H9 (cell line): ENCODE data around the gene RPL38. TPM values are rescaled to one million over a fixed set of nuclear protein-coding genes. Genes with fewer than 3 reads are reported as not detected.

Experiments
- DNase-seq: peaks from one replicate; pipeline ENCODE4 v3.0.0-alpha.2; 2017
- H2AFZ ChIP-seq: one replicate; pipeline ENCODE4 v1.6.1; 2013; ENCODE audit warnings: mild to moderate bottlenecking, low read length, control low read depth, moderate library complexity
- H2AK5ac ChIP-seq: 2 replicates; pipeline ENCODE4 v1.6.1; 2013; ENCODE audit warnings: low read length, control low read depth, mixed read lengths; ENCODE audit not compliant: insufficient read length
- H2BK120ac ChIP-seq: one replicate; pipeline ENCODE4 v1.6.1; 2013; ENCODE audit warnings: low read depth, mild to moderate bottlenecking, low read length, control low read depth, inconsistent platforms; ENCODE audit not compliant: poor library complexity, severe bottlenecking
- H2BK12ac ChIP-seq: 2 replicates; pipeline ENCODE4 v1.6.1; 2013; ENCODE audit warnings: low read length, control low read depth, mixed read lengths, low read depth; ENCODE audit not compliant: insufficient read length
- H2BK15ac ChIP-seq: 2 replicates; pipeline ENCODE4 v1.6.1; 2013; ENCODE audit warnings: low read depth, low read length, control low read depth
- H2BK20ac ChIP-seq: one replicate; pipeline ENCODE4 v1.6.1; 2013; ENCODE audit warnings: low read depth, mild to moderate bottlenecking, low read length, control low read depth, inconsistent platforms; ENCODE audit not compliant: poor library complexity, severe bottlenecking
- H2BK5ac ChIP-seq: 2 replicates; pipeline ENCODE4 v1.6.1; 2013; ENCODE audit warnings: low read length, control low read depth, mixed read lengths; ENCODE audit not compliant: insufficient read length
- H3K14ac ChIP-seq: 2 replicates; pipeline ENCODE4 v1.6.1; 2013; ENCODE audit warnings: low read length, control low read depth; ENCODE audit not compliant: insufficient read depth
- H3K18ac ChIP-seq: 2 replicates; pipeline ENCODE4 v1.6.1; 2013; ENCODE audit warnings: low read depth, mild to moderate bottlenecking, mixed read lengths, low read length, control low read depth; ENCODE audit not compliant: insufficient read length
- H3K23ac ChIP-seq: 2 replicates; pipeline ENCODE4 v1.6.1; 2013; ENCODE audit warnings: low read length, control low read depth, mixed read lengths, low read depth; ENCODE audit not compliant: insufficient read length
- H3K23me2 ChIP-seq: 2 replicates; pipeline ENCODE4 v1.6.1; 2013; ENCODE audit warnings: low read depth, mild to moderate bottlenecking, mixed read lengths, low read length, control low read depth; ENCODE audit not compliant: insufficient read length, poor library complexity, severe bottlenecking
- H3K27ac ChIP-seq: 2 replicates; pipeline ENCODE4 v1.5.1; 2013; ENCODE audit warnings: low read length, control low read depth, mixed read lengths, low read depth; ENCODE audit not compliant: insufficient read length
- H3K27me3 ChIP-seq: 2 replicates; pipeline ENCODE4 v1.6.1; 2013; ENCODE audit warnings: low read length, control low read depth, inconsistent platforms; ENCODE audit not compliant: insufficient read depth
- H3K4ac ChIP-seq: 2 replicates; pipeline ENCODE4 v1.6.1; 2013; ENCODE audit warnings: low read depth, mild to moderate bottlenecking, control low read depth, inconsistent platforms, low read length, moderate library complexity
- H3K4me1 ChIP-seq: 2 replicates; pipeline ENCODE4 v1.6.1; 2013; ENCODE audit warnings: low read length, control low read depth, inconsistent platforms; ENCODE audit not compliant: insufficient read depth
- H3K4me2 ChIP-seq: 2 replicates; pipeline ENCODE4 v1.6.1; 2013; ENCODE audit warnings: low read length, control low read depth, mixed read lengths; ENCODE audit not compliant: insufficient read length, insufficient read depth
- H3K56ac ChIP-seq: 2 replicates; pipeline ENCODE4 v1.6.1; 2013; ENCODE audit warnings: low read depth, mild to moderate bottlenecking, mixed read lengths, low read length, control low read depth; ENCODE audit not compliant: insufficient read length
- H3K79me1 ChIP-seq: 2 replicates; pipeline ENCODE4 v1.6.1; 2013; ENCODE audit warnings: low read depth, mild to moderate bottlenecking, moderate library complexity, low read length, control low read depth, inconsistent platforms; ENCODE audit not compliant: insufficient read depth, poor library complexity, severe bottlenecking
- H3K79me2 ChIP-seq: 2 replicates; pipeline ENCODE4 v1.6.1; 2013; ENCODE audit warnings: low read length, control low read depth, inconsistent platforms; ENCODE audit not compliant: insufficient read depth
- H3K9ac ChIP-seq: 2 replicates; pipeline ENCODE4 v1.6.1; 2013; ENCODE audit warnings: low read length, control low read depth, mixed read lengths; ENCODE audit not compliant: insufficient read length; ENCODE audit errors: extremely low read depth
- H3K9me3 ChIP-seq: one replicate; pipeline ENCODE4 v1.6.1; 2013; ENCODE audit warnings: low read depth, low read length, inconsistent platforms; ENCODE audit not compliant: control insufficient read depth
- H3T11ph ChIP-seq: one replicate; pipeline ENCODE4 v1.6.1; 2013; ENCODE audit warnings: mild to moderate bottlenecking, low read length, control low read depth, inconsistent platforms
- H4K20me1 ChIP-seq: one replicate; pipeline ENCODE4 v1.6.1; 2013; ENCODE audit not compliant: control insufficient read depth, insufficient read length, insufficient read depth
- H4K5ac ChIP-seq: 2 replicates; pipeline ENCODE4 v1.6.1; 2013; ENCODE audit warnings: low read depth, mild to moderate bottlenecking, mixed read lengths, low read length, control low read depth; ENCODE audit not compliant: insufficient read length
- H4K8ac ChIP-seq: replicated peaks from 2 replicates; pipeline ENCODE4 v1.6.1; 2013; ENCODE audit warnings: low read length, control low read depth, mixed read lengths, low read depth; ENCODE audit not compliant: insufficient read length
- H4K91ac ChIP-seq: 2 replicates; pipeline ENCODE4 v1.6.1; 2013; ENCODE audit warnings: low read depth, mild to moderate bottlenecking, moderate library complexity, mixed read lengths, low read length, control low read depth; ENCODE audit not compliant: insufficient read length
- H3K27ac Mint-ChIP-seq, 3 experiments: 2 replicates in 2 of 3; 3 replicates in 1 of 3; pipeline ENCODE4 v1.8.0; 2020 to 2021; ENCODE audit warnings: mixed read lengths in 3 of 3, mild to moderate bottlenecking in 1 of 3, moderate library complexity in 1 of 3
- H3K27me3 Mint-ChIP-seq: 2 replicates; pipeline ENCODE4 v1.8.0; 2021; ENCODE audit warnings: low read depth, mild to moderate bottlenecking, moderate library complexity, mixed read lengths
- H3K36me3 Mint-ChIP-seq, 3 experiments: 2 replicates in 2 of 3; 3 replicates in 1 of 3; pipeline ENCODE4 v1.8.0; 2020 to 2021; ENCODE audit warnings: low read depth in 3 of 3, mixed read lengths in 3 of 3; ENCODE audit not compliant: insufficient read depth in 1 of 3
- H3K4me1 Mint-ChIP-seq, 2 experiments: 2 replicates each; pipeline ENCODE4 v1.8.0; 2020; ENCODE audit warnings: mixed read lengths in 2 of 2
- H3K4me3 Mint-ChIP-seq, 2 experiments: 2 replicates in 1 of 2; 3 replicates in 1 of 2; pipeline ENCODE4 v1.8.0; 2020 to 2021; ENCODE audit warnings: mild to moderate bottlenecking in 2 of 2, mixed read lengths in 2 of 2, moderate library complexity in 1 of 2
- H3K9me3 Mint-ChIP-seq, 2 experiments: 2 replicates in 1 of 2; 3 replicates in 1 of 2; pipeline ENCODE4 v1.8.0; 2020; ENCODE audit warnings: mild to moderate bottlenecking in 2 of 2, mixed read lengths in 2 of 2, moderate library complexity in 1 of 2
- WGBS: extraction: QIAGEN DNeasy Blood & Tissue Kit; methylation state at CpG from one replicate; pipeline ENCODE4 v1.1.7; 2013; ENCODE audit warnings: missing lambda C conversion rate, low lambda C conversion rate, mixed read lengths; ENCODE audit not compliant: insufficient read length; ENCODE audit errors: extremely low coverage; 5-methylcytosine and 5-hydroxymethylcytosine counted together
- total RNA-seq: library from RNA; stranded (reverse); gene quantifications from 2 replicates; pipeline ENCODE4 v1.2.1, GENCODE V29; 2021
- TF ChIP-seq, protein P1 (sequence below): fragments of 200-600 bp; sonication (generic); conservative IDR thresholded peaks from 3 replicates; pipeline ENCODE4 v1.8.0; 2021; ENCODE audit warnings: antibody characterized with exemption, mild to moderate bottlenecking

Gene RPL38
- total RNA-seq, 1 experiment from 2014 or later = 1,358 TPM

DNA sequence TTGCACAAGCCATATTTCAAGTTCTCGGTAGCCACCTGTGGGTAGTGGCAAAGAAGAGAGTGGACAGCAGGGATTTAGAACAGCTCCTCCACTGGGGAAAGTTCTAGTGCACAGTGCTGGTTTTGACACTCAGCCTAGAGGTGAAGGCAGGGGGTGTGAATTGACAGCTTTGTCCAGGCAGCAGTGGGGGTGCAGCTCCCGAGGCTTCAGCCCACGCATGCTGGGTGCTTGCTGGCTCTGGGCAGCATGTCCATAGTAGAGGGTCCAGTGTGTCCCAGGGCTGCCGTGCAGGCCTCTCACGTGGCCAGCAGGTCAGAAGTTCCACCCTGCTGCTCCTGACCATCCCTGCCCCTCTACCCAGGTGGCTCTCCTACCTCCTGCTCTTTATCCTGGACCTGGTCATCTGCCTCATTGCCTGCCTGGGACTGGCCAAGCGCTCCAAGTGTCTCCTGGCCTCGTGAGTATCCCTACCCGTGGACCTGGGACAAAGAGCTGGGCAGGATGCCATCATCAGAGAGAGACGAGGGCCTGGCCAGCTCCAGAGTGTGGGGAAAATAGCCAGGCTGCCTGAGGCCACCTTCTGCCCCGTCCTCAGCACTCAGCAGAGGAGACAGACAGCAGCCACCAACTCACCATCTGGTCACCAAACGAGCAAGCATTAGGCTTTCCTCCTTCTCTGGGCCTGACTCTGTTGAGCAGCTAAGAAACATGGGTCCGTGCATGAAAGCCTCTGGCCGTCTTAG, 39.7 kb downstream of the RPL38 start:
- no peak overlapping the region for H3K9ac ChIP-seq
- H3K27ac ChIP-seq = no peak overlapping the region

More for the DNA sequence above, 39.7 kb downstream of the RPL38 start:
- Histone ChIP-seq H4K5ac (no peak overlapping the region), H3K4me2 (no peak overlapping the region), H3K9me3 (no peaks in the 10 kb centered on the region), H3K56ac (no peak overlapping the region), H4K20me1 (no peaks in the 10 kb centered on the region), H2BK120ac (no peak overlapping the region), H2BK5ac (no peak overlapping the region), H3K79me2 (no peaks in the 10 kb centered on the region), H4K91ac (no peak overlapping the region), H3K18ac (no peak overlapping the region), H2BK12ac (no peak overlapping the region), H3K4ac (no peak overlapping the region), H2AK5ac (no peak overlapping the region), H2BK15ac (no peak overlapping the region), H2BK20ac (no peak overlapping the region), H3K4me1 (peaks cover 2% of the 10 kb centered on the region), H3K27me3 (no peaks in the 10 kb centered on the region), H3K14ac (no peak overlapping the region), H3K23ac (no peak overlapping the region), H3K23me2 (peaks cover 4% of the 10 kb centered on the region), H2AFZ (no peak overlapping the region), H4K8ac (no peak overlapping the region), H3T11ph (no peak overlapping the region), H3K79me1 (no peaks in the 10 kb centered on the region)
- Mint-ChIP-seq H3K27me3 (peaks cover 25% of the 10 kb centered on the region), H3K4me1 (peaks cover 34 to 51% of the 10 kb centered on the region in 2 experiments), H3K27ac (no peak overlapping the region; a peak in 1 of 7 replicates), H3K36me3 (peaks cover 3 to 17% (median 16%) of the 10 kb centered on the region in 3 experiments; a peak in 6 of 7 replicates), H3K9me3 (peaks cover 9 to 18% of the 10 kb centered on the region in 2 experiments), H3K4me3 (no peak overlapping the region)
- TF ChIP-seq, protein P1, sequence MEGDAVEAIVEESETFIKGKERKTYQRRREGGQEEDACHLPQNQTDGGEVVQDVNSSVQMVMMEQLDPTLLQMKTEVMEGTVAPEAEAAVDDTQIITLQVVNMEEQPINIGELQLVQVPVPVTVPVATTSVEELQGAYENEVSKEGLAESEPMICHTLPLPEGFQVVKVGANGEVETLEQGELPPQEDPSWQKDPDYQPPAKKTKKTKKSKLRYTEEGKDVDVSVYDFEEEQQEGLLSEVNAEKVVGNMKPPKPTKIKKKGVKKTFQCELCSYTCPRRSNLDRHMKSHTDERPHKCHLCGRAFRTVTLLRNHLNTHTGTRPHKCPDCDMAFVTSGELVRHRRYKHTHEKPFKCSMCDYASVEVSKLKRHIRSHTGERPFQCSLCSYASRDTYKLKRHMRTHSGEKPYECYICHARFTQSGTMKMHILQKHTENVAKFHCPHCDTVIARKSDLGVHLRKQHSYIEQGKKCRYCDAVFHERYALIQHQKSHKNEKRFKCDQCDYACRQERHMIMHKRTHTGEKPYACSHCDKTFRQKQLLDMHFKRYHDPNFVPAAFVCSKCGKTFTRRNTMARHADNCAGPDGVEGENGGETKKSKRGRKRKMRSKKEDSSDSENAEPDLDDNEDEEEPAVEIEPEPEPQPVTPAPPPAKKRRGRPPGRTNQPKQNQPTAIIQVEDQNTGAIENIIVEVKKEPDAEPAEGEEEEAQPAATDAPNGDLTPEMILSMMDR = no peak
- no CpG with 5 or more reads among the region's 13 CpGs for whole genome bisulfite sequencing
- no peak for DNase-seq
